Measurements from ENCODE around the gene FOXO1.

The FOXO1 gene

DNA sequence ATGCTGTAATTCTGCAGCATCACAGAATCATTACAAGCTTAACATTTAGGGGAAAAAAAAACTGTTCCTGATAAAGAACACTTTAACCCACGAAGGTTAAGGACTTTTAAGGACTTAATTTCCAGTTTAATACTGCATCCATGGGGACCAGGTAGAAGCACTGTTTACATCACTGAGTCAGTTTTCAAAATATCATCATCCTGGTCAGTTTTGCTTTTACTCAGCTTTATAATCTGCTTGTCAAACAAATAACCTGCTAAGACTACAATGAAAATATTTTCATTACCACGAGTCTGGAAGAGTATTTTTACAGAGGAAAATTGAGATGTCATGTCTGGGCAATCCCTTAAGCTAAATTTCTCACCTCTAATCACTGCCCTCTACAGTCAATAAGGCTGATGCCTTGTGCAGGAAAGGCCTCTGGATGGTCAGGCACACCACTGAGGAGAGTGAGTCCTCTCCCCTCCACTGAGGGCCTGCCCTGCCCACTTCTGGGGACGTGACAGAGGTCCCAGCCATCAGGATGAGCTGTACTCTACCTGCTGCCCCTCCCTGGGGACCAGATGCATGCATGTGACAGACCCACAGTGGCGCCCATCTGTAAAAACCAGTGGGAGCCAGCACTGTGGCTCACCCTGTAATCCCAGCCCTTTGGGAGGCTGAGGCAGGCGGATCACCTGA lies 31.0 kb downstream of the FOXO1 start:
- no peak for DNase-seq (ENCODE audit: low read depth)

DNA sequence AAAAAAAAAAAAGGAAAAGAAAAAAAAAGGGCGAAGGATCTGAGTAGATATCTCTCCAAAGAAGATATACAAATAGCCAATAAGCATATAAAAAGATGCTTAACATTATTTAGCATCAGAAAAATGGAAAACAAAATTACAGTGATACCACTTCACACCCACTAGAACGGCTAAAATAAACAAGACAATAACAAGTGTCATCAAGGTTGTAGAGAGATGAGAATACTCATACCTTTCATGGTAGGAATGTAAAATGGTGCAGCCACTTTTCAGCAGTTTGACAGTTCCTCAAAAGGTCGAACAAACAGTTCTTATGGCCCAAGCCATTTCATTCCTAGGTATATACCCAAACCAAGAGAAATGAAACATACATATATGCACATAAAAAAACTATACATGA lies 33.5 kb downstream of the FOXO1 start:
- DNase-seq (ENCODE audit: low read depth): no peak

DNA sequence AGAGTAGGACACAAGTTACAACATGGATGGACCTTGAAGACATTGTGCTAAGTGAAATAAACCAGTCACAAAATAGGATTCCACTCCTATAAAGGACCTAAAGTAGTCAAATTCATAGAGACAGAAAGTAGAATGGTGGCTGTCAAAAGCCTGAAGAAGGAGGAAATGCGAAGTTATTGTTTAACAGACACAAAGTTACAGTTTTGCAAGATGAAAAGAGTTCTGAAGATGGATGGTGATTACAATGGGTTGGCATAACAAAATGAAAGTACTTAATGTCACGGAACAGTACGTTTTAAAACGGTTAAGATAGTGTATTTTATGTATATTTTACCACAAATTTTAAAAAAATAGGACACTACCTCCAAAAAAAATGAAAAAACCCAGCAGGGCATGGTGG lies 34.8 kb downstream of the FOXO1 start:
- DNase-seq (ENCODE audit: low read depth): no peak

DNA sequence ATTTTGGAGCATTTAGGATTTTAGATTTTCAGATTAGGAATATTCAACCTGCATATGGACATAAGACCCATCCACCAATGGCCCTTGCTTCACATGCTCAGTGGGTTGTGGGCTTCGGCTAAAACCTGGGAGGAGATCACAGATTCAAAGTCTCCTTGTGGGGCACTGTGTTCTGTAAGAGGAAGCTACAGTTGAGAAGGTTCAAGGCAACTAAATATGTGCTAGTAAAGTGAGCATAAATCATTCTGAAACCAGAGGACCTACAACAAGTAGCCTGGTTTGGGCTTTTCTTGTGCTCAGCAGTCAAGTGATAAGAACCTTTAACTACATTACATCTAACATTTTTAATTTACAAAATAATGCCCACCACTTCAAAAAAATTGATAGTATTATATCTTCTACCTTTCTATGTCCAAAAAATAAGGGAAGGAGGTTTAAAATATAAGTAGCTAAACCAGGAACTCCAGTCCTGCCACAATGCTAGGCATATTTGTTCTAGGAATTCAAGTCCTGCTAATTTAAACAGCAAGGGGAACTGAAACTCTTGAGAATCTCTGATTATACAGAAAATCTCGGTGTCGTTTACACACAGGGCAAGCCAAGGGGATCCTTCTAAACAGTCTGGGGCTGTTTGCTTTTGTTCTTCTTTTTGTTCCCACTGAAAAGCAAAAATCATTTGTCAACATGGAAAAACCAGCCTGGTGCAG lies 36.6 kb downstream of the FOXO1 start:
- DNase-seq (ENCODE audit: low read depth): no peak

DNA sequence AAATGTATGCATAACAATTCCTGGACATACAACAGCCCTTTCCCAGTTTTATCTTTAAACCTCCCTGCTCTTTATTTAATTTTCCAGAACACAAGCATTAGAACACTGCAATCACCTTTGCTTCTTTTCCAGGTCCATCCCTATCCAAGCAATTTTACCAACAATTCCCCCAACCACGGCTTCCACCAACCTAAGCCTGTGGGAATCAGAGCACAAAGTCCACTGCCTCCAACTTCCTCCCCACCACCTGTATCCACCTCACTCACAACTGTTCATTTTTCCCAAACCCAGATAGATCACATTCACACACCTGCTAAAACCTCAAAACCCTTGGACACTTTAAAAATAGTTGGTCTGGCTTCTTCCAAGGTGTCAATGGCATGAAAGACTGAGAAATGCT lies 39.5 kb downstream of the FOXO1 start:
- DNase-seq (ENCODE audit: low read depth): no peak

DNA sequence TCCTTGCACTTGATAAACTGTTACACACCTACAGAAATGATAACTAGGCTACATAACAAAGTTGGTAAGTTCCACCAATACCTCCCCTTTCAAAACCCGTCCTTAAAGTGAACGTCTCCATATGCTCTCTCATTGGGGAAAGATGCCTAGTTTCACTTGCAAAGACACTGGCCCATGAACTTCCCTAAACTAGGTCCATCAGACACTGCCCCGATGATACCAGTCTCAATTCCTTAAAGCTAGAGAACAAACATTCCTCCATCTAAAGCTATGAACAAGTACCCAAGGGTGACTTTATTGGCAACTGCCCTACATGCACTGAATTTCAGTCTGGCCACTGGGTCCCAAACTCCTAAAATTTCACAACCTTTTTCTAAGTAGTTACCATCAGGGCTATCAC lies 39.9 kb downstream of the FOXO1 start:
- DNase-seq (ENCODE audit: low read depth): no peak

DNA sequence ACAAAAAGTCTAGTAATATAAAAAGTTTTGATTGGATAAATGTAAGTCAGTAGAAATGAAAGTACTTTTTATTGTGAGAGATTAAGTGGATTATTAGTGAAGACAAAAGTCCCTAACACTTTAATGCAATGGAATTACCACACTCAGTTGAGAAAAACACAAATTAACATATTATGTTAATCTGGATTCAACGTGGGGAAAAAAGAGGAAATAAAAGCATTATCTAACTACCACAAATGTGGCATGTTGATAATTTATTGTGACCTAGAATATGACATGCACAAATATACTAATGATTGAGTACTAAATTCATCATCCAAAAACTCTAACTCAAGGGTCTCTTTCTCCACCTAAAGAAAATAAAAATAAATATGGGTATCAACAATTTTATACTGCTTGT lies 41.5 kb downstream of the FOXO1 start:
- no peak for DNase-seq (ENCODE audit: low read depth)

DNA sequence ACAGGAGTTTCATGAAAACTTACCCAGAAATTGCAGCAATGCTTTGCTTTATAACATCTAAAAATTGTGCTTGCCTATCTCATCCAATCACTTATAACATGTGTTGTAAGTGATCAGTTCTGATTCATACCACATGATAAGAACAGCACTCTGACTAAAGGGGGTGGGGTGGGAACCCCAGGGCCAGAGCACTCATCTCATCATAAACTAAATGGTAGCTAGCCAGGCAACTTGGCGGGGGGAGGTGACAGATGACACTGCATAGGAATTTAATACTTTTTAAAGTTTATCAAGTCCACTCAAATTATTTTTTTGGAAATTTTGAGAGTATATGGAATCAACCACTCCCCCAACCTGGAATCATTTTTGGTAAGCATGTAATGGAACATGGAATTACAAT lies 42.1 kb downstream of the FOXO1 start:
- no peak for DNase-seq (ENCODE audit: low read depth)

DNA sequence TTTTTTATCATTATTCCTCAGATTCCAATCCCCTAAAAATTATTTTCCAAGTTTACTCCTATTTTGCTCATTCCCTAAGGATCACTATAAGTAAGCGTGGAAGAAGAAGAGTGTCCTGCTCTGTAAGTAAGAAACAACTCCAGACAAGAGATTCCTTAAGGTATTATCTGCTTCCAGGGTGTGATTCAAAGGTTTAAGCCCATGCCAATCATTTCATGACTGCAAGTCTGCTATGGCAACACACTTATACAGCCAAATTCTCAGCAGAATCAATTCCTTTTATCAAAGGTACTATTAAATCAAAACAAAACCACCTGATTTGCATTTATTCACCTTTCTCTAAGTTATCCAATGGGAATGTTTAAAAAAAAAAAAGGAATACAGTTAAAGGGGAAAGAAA lies 43.7 kb downstream of the FOXO1 start:
- DNase-seq (ENCODE audit: low read depth): no peak

DNA sequence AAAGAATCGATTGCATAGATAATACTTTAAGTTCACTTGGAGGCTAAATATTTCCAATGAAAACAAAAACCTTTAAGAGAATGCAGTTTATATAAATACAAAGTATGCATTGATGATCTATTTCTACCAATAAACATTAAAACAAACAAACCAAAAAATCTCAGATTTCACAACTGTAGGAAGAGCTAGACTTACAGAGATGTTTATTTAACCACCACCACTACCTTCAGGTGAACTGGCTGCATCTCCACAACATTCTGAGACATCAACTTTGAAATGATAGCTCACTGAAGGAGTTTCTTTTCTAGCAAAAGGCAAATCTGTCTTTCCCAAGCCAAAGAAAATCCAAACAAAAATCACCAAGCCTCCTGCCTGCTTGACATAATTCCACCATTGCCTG lies 44.2 kb downstream of the FOXO1 start:
- DNase-seq (ENCODE audit: low read depth): no peak

DNA sequence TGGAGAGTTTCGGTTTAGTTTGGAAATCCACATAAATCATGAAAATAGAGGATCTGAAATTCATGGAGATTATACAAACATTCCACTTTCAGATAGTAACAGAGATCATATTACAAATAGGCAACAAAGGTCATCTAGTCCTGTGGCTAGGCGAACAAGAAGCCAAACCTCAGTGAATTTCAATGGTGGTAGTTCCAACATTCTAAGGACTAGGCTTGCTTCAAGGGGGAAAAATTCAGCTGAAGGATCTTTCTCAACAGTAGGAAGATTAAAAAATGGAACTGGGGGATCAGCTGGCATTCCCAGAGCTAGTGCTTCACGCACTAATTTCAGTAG lies 47.0 kb downstream of the FOXO1 start:
- DNase-seq (ENCODE audit: low read depth): no peak

DNA sequence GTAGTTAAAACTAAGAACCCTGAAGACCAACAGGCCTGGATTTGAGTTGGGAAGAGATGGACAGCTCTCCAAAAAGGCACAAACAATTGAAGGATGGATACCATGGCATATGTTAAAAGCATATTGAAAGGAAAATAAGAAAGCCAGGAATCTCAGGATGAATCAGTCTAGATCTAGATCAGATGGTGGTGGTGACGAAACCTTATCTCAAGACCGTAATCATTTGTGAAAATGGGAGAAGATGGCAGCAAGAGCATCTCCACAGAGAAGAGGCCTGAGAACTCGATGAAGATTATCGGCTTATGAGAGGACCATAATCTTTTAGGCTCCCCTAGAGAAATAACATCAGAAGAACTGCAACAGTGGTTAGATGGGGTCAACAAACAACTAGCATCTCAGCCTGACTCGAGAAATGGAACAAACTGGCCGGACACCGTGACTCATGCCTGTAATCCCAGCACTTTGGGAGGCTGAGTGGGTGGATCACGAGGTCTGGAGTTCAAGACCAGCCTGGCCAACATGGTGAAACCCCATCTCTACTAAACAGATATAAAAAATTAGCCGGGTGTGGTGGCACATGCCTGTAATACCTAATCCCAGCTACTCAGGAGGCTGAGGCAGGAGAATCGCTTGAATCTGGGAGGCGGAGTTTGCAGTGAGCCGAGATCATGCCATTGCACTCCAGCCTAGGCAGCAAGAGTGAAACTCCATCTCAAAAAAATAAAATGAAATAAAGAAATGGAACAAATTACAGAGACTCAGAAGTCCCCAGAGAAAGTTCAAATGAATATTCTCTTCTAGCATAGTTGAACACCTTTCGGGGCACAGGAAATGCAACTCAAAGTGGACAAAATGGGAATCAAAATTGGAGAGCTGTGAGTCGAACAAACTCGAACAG lies 47.6 kb downstream of the FOXO1 start:
- no peak for DNase-seq (ENCODE audit: low read depth)

DNA sequence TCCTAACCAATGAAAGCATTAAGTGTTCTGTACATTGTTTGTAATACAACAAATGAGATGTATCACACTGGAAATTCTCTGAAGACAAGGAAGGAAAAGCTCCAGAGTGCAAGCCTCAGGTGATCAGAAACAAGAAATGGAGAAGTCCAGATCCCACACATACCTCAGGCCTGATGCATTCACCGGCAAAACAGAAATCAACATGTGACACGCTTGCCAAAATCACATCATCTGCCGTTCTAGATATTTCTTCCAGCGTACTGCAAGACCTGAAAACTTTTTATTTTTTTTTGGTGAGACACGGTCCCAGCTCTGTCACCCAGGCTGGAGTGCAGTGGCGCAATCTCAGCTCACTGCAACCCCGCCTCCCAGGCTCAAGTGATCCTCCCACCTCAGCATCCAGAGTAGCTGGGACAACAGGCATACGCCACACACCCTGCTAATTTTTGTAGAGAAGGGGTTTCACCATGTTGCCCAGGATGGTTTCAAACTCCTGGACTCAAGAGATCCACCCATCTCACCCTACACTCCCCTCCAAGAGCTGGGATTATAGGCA lies 48.6 kb downstream of the FOXO1 start:
- DNase-seq (ENCODE audit: low read depth): no peak

DNA sequence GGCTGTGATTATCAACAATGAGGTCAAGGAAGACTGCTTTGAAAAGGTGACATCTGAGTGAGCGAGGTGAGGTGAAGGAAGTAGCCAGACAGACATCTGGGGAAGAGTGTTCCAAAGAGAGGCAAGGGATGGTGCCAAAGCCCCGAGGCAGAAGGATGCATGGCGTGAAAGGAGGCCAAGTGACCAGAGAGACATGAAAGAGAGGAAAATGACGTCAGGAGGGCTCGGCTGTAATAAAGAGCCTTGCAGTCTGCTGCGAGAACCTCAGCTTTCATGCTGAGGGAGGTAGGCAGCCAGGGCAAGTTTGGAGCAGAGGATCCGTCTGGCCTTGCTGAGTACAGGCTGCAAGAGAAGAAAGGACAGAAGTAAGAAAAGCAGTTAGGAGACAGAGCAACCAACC lies 50.8 kb downstream of the FOXO1 start:
- no peak for DNase-seq (ENCODE audit: low read depth)

DNA sequence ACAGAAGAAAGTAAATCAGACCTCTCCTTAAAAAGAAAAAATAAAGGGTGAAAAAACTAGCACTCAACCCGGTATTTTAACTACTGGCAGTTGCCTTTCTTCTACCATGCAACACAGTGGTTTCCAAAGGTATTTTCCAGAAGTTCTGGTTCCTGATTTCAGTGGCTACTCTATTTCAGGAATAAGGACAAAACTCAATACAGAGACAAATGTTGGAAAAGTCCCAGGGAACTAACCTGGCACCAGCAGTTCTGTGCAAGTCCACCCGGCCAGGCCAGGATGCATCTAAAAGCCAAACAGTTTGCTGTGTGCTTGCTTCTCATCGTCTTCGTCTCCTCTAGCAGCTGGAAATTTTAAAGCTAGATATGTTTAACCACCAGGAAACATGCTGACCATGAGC lies 52.5 kb downstream of the FOXO1 start:
- no peak for DNase-seq (ENCODE audit: low read depth)

DNA sequence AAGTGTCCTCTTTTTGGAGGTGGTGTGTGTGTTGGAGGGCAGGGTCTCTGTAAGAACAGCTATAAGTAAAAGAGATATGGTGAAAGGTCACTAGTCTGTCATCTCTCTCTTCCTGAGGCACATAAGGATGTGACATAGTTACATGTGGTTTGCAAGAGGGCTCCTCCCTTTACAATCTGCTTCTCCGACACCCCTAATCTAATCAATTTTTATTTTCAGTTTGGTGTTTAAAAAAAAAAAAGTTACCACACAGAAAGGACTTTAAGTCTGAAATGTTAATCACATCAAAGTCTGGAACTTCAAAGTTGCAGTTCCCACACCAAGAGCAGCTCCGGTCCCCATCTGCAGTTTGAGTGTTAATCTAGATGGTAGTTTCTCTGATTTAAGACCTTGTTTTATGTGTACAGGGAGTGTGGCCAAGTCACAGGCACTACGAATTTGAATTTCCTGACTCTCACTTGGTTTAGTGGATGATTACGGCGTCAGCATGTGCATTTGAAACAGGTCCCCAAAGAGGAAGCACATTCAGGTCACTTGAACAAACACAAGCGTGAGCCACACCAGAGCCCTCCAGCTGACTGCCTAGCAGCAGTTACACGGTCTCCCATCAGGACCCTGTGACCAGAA lies 53.1 kb downstream of the FOXO1 start:
- no peak for DNase-seq (ENCODE audit: low read depth)

DNA sequence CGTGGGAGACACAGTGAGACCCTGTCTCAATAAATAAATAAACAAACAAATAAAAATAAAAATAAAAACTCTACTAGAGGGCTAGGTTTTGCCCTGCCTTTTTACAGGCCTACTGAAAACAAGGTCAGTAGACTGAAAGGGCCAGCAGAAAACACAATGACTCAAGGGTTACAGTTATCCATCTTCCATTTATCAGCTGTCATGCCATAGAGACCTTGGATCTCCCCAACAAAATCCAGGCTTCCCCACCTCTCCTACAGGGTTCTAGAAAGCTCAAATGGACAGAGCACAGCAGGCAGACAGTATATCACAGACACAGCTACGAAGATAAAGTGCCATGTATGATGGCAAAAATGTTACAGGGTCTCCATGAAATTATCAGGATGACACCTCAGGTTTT lies 54.4 kb downstream of the FOXO1 start:
- no peak for DNase-seq (ENCODE audit: low read depth)

DNA sequence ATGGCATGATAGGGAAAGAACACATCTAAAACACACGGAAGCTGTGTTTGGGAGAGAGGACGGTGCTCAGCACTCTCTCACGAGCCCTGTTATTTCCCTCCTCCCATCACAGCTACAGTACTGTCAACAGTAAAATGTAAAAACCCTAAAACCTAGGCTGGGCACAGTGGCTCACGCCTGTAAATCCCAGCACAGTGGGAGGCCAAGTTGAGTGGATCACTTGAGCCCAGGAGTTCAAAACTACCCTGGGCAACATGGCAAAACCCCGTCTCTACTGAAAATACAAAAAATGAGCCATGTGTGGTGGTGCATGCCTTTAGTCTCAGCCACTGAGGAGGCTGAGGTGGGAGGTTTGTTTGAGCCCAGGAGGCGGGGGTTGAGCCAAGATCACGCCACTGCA lies 54.8 kb downstream of the FOXO1 start:
- DNase-seq (ENCODE audit: low read depth): no peak

DNA sequence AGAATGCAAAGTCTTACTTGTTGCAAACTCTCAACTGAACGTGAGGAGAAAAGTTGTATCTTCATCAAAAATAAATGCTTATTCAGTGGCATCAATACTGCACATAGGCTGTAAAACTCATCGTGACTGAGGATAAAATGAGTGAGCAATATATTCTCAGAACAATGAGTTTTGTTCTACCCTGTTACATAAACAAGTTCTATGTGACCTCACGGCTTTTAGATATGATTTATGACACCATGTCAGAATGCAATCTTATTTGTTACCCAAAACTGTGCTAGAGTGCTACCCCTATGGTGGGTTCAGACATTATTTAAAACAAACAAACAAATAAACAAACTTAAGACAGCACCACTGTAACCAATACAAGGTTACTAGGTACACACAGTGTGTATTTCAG lies 55.4 kb downstream of the FOXO1 start:
- DNase-seq (ENCODE audit: low read depth): no peak

DNA sequence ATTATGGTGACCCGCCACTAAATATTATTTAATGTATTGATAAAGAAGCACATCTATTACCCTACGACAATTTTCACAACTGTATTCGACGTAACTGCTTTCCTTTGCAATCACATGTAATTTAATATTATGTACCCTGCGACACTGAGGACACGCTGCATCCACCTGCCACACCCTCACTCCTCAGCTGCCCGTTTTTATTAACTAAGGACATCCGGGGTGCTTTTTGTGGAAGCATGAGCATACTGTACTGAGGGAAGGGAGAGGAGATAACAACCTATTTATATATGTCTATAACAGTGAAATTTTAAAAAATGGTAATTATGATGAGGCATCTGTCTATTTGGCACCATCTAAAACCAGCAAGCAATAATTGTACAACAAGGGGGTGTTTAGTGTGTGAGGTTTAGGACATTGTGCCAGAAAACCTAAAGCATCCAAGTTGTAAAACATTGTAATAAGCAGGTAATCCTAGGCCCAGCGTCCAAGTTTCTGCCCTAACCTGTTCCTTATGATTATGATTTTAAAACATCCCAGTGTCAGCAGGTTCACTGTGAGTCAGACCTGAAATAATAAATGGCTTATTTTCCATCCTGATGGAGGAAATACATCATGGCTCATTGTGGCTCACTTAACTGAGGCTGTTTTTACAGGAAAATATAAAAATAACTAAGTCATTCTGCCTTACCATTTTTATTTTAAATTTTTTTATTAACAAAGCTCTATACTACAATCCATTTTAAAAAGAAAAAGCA lies 56.3 kb downstream of the FOXO1 start:
- DNase-seq (ENCODE audit: low read depth): no peak

DNA sequence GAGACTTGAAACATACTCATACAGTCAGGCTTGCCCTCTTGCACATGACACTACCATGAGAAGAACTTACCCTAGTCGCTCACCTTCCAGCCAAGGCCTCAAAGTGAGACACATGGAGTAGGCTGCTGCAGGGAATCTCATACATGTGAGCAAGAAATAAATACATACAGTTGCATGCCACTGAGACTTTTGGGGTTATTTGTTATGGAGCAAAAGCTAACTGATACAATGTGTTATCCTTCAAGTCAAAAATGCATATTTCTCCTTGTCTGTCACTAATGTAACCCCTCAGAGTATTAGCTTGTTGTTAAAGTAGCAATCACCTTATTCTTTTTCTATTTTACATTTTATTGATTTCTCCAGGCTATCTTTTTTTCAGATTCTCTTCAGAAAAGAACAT lies 58.1 kb downstream of the FOXO1 start:
- DNase-seq (ENCODE audit: low read depth): no peak

DNA sequence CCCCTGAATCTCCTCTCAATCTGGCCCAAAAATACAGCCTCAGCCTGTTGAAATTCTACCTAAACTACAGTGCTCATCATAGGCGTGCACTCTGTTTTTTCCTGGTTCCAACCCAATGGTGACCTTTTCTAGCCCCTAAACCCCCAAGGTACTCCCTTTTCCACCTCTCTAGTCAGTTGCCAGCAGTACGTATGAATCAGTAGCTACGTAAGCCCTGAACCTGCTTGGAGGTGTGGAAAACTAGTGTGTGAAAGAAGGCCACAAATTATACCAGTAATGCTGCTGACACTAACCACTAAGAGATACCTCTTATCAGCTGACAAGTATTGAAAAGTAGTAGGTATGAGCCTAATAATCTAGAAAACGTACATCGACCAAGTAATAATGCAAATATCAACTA lies 60.9 kb downstream of the FOXO1 start:
- DNase-seq (ENCODE audit: low read depth): no peak
